ENCODE data around the gene OR2V2.

Gene OR2V2

GRCh38 chr5:181191526-181192336, 44.3 kb downstream of the OR2V2 start:
- no peak for DNase-seq

GRCh38 chr5:181192337-181193046, 45.1 kb downstream of the OR2V2 start:
- no peak for DNase-seq

- DNase-seq = no peak
Measured at GRCh38 chr5:181193656-181194055, 46.3 kb downstream of the OR2V2 start.

- DNase-seq = no peak
Measured at GRCh38 chr5:181194489-181195248, 47.3 kb downstream of the OR2V2 start.

- DNase-seq = no peak
Measured at GRCh38 chr5:181195249-181195761, 47.9 kb downstream of the OR2V2 start.

GRCh38 chr5:181197326-181197951, 50.1 kb downstream of the OR2V2 start:
- no peak for DNase-seq

GRCh38 chr5:181198106-181198685, 50.8 kb downstream of the OR2V2 start:
- no peak for DNase-seq

GRCh38 chr5:181198905-181199519, 51.6 kb downstream of the OR2V2 start:
- DNase-seq = no peak

- DNase-seq = no peak
Measured at GRCh38 chr5:181199881-181200638, 52.7 kb downstream of the OR2V2 start.

GRCh38 chr5:181200816-181201215, 53.4 kb downstream of the OR2V2 start:
- DNase-seq = no peak

- no peak for DNase-seq
Measured at GRCh38 chr5:181203093-181203711, 55.8 kb downstream of the OR2V2 start.

GRCh38 chr5:181203777-181204112, 56.4 kb downstream of the OR2V2 start:
- DNase-seq = no peak

- no peak for DNase-seq
Measured at GRCh38 chr5:181204113-181204825, 56.9 kb downstream of the OR2V2 start.

- no peak for DNase-seq
Measured at GRCh38 chr5:181204826-181205760, 57.7 kb downstream of the OR2V2 start, which contains the start of gene TRIM7. TRIM7 (minus strand) TSS chr5:181205196; CDS start chr5:181205110, 86 bp downstream.

- no peak for DNase-seq
Measured at GRCh38 chr5:181205761-181206649, 58.6 kb downstream of the OR2V2 start.

GRCh38 chr5:181207214-181207959, 60.0 kb downstream of the OR2V2 start:
- no peak for DNase-seq

- no peak for DNase-seq
Measured at GRCh38 chr5:181207960-181208253, 60.5 kb downstream of the OR2V2 start.

All from stimulated activated naive CD4-positive, alpha-beta T cell (primary cell).